Stimulated activated CD4-positive, alpha-beta T cell treated with anti-CD3 and anti-CD28 coated beads, Interleukin-2, amount 100 ng/mL, for 48 hours (primary cell): ENCODE results near the gene NUP54.

Source experiments
- DNase-seq, 2 donors: peaks; one replicate each; pipeline ENCODE4 v3.0.0-alpha.2; 2020

Gene NUP54

GRCh38 chr4:76148142-76148865 lies at the start of gene NUP54:
TSS of gene NUP54 (minus strand) at chr4:76148397. CDS start at chr4:76148374, 23 bp downstream.
- peak; percentile 93 to 94 for DNase-seq

- DNase-seq = no peak
Observed at GRCh38 chr4:76197031-76197743, 49.0 kb upstream of the NUP54 start.

GRCh38 chr4:76196376-76196775 lies 48.2 kb upstream of the NUP54 start:
- DNase-seq = no peak

GRCh38 chr4:76195326-76195725 lies 47.1 kb upstream of the NUP54 start:
- no peak for DNase-seq

GRCh38 chr4:76194325-76194724 lies 46.1 kb upstream of the NUP54 start:
- no peak for DNase-seq

- DNase-seq = no peak
Observed at GRCh38 chr4:76192236-76192635, 44.0 kb upstream of the NUP54 start.

GRCh38 chr4:76188557-76188956 lies 40.4 kb upstream of the NUP54 start:
- no peak for DNase-seq

- DNase-seq = no peak
Observed at GRCh38 chr4:76188149-76188548, 40.0 kb upstream of the NUP54 start.

- no peak for DNase-seq
Observed at GRCh38 chr4:76187152-76187551, 39.0 kb upstream of the NUP54 start.

GRCh38 chr4:76182463-76182862 lies 34.3 kb upstream of the NUP54 start:
- DNase-seq = no peak

GRCh38 chr4:76179398-76180318 lies 31.5 kb upstream of the NUP54 start:
- DNase-seq = peak; percentile 82 to 87

GRCh38 chr4:76178296-76178695 lies 30.1 kb upstream of the NUP54 start:
- no peak for DNase-seq

- no peak for DNase-seq
Observed at GRCh38 chr4:76177709-76178108, 29.5 kb upstream of the NUP54 start.

- DNase-seq = no peak
Observed at GRCh38 chr4:76175336-76175735, 27.1 kb upstream of the NUP54 start.

GRCh38 chr4:76174216-76174615 lies 26.0 kb upstream of the NUP54 start:
- DNase-seq = no peak

GRCh38 chr4:76168688-76169087 lies 20.5 kb upstream of the NUP54 start:
- no peak for DNase-seq

- DNase-seq = no peak
Observed at GRCh38 chr4:76166480-76166879, 18.3 kb upstream of the NUP54 start.

GRCh38 chr4:76160355-76160754 lies 12.2 kb upstream of the NUP54 start:
- DNase-seq = no peak

GRCh38 chr4:76156635-76157034 lies 8.4 kb upstream of the NUP54 start:
- no peak for DNase-seq

GRCh38 chr4:76155979-76156378 lies 7.8 kb upstream of the NUP54 start:
- no peak for DNase-seq

- DNase-seq = no peak
Observed at GRCh38 chr4:76153356-76153755, 5.2 kb upstream of the NUP54 start.

GRCh38 chr4:76147454-76148141 lies 599 bp downstream of the NUP54 start:
- peak; percentile 24 to 36 for DNase-seq

- DNase-seq = no peak
Observed at GRCh38 chr4:76144546-76144945, 3.7 kb downstream of the NUP54 start.
